NCI-H2107 treated with DMSO at 0.1 percent for 48 hours (cell line): ENCODE results near the gene ARHGEF1.
"Not testable (repeated sequence)": the region's sequence is repeated elsewhere in the genome, so short reads cannot be mapped to it uniquely, and the experiment has no call there.

Experiments used
- DNase-seq: peaks from one replicate; lab custom pipeline; 2025; ENCODE audit not compliant: unreplicated experiment; lab: John Stamatoyannopoulos, UW

ARHGEF1 gene

DNA sequence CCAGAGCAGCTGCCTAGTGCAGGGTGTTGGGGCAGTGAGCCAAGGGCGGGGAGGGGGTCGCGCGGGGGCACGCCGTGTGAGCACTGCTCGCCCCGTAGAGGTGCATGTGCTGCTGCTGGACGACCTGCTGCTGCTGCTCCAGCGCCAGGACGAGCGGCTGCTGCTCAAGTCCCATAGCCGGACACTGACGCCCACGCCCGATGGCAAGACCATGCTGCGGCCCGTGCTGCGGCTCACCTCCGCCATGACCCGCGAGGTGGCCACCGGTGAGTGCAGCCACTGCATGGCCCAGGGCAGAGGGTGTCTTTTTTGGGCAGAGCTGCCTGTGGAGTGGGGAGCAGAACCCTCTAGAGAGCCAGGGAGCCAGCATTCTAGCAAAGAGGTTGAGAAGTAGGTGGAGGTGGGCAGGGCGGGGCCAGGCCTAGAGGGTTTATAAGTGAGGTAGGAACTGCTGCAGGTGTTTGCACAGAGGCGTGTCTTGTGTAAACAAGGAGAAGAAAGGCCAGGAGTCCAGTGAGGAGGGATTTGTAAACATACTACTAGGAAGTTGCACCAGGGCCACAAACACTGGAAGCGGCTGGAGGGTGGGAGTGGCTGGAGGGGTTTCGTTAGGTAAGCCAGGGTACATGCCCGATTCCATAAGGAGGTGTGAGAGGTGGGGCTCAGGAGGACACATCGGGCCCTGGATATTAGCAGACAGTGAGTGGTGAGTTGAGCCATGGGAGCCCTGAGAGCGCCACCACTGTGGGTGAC, 21.3 kb downstream of the ARHGEF1 start:
- peak; percentile 93 for DNase-seq

DNA sequence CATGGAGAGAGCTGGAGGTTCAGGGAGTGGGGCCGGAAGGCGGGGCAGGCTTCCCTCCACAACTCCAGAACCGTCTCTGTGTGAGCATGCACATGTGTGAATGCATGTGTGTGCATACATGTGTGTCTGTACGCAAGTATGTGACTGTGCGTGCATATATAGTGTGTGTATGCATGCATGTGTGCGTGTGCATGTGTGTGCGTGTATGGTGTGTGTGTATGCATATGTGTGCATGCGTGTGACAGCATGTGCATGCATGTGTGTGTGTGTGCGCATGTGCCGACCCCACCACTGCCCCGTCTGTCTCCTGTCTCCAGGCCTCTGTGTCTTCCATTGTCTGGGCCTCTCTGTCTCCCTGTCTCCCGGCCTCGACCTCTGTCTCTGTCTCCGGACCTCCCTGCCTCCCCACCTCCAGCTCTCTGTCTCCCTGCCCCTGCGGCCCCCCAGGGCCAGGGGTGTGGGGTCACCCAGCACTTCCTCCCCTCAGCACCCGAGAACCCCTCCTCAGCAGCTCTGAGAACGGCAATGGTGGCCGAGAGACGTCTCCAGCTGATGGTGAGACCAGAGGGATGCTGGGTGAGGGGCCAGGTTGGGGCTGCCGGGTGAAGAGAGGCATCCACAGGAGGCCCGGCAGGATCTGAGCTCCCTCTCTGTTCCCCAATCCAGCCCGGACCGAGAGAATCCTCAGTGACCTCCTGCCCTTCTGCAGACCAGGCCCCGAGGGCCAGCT, 22.5 kb downstream of the ARHGEF1 start:
- DNase-seq: no peak

GRCh38 chr19:41906271-41906670, 23.3 kb downstream of the ARHGEF1 start:
- no peak for DNase-seq

DNA sequence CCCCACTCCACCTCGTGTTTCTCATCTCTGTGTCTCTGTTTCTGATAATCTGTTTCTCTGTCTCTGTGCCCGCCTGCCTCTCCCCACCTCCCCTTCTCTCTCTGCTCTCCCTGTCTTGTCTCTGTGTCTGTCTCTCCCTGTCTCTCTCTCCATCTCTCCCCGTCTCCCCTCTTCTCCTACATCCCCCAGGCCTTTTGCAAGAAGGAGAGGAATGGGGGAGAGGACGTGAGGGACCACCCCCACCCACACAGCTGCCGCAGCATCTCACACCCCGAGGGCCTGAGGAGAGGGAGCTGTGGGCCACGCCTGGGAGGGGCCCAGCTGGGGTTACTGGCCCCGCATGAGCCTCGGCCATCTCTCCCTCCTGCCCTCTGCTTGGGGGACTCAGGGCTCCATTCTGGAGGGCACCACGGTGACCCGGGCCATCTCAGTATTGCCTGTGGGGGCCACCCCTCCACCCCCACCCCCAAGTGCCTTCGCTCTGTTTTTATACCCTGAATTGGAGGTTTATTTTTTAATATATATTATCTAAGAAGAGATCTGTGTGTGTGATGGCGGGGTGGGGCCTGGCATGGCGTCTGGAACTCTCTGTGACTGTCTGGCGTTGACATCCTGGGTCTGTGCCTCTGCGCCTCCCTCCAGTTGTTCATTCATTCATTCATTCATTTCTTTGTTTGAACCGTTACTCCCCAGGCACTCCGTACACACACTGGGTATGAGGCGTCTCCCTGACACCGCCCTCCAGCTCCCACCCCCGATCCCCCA, 24.1 kb downstream of the ARHGEF1 start:
- no peak for DNase-seq

- no peak for DNase-seq
Measured at GRCh38 chr19:41907994-41908615, 25.1 kb downstream of the ARHGEF1 start.

DNA sequence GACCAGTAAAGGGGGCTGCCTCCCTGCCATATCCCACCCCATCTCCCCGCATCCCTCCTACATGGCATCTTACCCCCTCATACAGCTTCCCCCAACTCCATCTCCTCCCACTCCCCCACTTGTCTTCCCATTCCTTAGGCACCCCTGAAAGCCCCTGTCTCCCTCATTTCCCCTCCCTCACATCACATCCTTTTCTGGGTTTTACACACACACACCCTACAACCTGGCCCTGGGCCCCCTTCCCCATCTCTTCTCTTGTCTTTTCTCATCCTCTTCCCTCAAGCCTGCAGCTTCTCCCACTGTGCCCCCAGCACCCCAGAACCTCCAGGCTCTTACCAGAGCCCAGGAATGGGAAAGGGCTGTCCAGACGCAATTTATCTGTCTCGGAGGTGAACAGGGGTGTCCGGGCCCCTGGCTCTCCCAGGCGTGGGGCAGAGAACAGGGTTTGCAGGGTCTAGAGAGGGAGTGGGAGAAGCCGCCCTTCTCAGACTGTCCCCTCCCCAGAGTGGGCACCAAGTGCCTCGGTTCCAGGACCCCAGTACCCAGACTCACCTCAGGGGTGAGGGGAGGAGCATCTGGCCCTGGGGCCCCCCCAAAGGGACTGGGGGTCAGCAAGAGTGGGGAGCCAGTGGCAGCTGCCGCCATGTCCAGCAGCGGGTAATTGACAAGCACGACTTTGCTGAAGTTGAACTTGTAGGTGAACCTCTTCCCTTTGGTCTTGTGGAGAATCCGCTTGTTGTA, 25.9 kb downstream of the ARHGEF1 start:
- no peak for DNase-seq

DNA sequence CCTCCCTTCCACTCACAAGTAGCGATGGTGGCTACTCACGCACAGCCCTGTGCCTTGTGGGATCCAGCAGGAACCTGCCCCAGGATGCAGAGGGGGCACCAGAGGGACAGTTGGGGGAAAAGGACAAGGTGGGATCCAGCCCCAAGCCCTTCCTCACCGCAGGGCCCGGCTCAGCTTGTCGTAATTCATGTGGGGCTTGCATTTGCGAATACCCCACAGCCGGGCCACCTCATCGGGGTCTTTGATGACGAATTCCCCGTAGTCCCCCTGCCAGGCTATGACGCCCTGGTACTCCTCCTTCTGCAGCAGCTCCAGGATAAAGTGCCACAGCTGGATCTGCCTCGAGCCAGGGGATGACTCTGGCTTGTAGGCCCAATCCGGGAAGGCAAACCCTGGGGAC, 26.7 kb downstream of the ARHGEF1 start:
- DNase-seq: no peak

DNA sequence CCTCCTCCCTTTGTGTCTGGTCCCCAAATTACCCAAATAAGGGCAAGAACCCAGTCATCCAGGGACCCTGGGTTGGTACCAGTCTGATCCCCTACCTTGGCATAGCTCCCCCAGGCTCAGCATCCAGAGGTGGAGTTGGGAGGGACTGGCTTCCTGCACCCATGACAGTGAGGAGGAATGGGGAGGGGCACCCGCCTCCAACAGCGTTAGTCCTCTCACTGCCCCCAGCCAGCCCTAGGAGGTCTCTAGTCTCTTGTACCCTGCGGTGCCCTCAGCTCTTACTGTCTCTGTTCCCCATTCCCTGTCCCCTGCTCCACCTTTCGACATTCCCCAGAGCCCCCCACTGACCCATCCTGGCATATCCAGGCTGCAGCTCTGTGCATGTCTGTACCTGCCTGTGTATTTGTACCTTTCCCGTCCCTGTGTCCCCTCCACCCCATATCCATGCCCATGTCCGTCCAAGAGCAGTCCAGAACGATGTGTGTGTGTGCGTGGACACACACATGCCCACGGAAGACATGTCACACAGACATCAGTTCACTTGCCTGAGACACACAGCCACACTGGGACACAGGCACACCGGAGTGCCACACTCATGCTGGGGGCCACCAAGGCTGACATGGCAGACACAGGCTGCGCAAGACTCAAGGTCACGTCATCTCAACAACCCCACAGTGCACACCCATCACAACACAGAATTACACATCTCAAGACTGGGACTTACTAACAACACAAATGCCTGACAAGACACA, 27.4 kb downstream of the ARHGEF1 start:
- no peak for DNase-seq

- no peak for DNase-seq
Measured at GRCh38 chr19:41910992-41911888, 28.3 kb downstream of the ARHGEF1 start.

DNA sequence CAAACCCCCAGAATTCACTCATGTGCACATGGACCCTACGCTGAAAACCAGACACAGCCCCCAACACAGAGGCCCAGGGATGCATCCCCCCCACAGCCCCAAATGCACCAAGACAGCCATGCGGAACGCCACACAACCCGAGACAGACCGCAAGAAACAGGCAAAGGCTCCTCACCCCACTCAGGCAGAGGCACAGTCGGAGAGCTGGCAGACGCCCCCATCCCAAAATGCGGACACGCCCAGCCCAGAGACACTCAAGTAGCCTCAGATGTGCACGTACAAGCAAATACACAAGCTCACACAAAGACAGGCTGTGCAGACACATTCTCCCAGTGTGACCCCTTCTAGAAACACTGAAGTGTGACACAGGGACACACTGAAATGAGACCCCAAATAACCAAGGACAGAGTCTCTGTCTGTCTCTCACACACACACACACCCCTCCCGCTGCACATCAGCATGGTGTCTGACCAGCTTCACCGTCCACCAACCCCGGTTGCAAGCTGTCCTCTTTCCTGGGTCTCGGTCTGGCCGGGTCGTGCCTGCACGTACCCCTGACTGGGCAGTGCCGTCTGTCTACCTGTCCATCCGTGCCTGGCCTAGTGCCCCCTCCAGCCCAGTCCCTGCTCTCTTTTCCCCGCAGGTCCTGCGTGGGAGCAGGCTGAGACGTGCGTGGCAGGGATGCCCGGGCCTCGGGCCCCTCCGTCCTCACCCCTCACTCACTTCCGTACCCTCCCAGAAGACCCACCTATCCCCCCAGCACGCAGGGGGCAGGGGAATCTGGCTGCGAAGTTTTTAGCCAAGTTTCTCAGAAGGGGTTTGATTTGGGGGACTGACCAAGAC, 29.1 kb downstream of the ARHGEF1 start:
- no peak for DNase-seq

GRCh38 chr19:41912899-41913537, 30.0 kb downstream of the ARHGEF1 start:
- no peak for DNase-seq

DNA sequence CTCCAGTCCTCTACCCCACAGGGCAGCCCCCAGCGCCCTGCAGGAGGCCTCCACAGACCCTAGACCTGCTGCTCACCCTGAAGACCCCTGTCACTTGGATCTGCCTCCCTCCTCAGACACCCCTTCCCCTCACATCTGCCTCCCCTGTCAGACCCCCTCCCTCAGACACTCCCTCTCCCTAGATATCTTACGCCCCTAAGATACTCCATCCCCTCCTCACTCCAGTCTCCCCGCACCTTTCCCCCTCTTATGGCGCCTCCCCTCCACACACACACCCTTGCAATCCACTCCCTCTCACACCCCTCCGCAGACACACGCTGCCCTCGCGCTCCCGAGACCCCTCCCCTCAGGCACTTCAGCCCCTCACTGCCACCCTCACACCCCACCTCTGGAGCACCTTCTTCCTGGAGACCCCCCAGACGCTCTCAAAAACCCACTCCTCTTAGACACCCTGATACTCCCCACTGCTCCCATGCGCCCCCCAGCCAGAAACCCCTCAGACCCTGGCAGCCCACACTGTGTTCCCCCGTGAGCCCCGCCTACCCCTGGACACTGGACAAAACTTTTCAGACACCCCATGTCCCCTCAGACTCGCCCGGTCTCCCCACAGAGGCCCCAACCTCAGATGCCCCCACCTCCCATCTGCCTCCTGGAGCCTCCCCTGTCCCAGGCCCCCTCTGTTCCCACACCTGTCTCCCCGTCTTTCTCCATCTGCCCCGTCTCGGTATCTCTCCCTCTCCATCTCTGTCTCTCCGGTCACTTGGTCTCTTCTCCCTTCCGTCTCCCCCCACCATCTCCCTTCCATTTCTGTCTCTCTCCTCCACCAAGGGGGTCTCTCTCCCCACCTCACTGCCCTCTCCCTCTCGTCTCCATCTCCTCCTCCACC, 30.8 kb downstream of the ARHGEF1 start:
- no peak for DNase-seq

DNA sequence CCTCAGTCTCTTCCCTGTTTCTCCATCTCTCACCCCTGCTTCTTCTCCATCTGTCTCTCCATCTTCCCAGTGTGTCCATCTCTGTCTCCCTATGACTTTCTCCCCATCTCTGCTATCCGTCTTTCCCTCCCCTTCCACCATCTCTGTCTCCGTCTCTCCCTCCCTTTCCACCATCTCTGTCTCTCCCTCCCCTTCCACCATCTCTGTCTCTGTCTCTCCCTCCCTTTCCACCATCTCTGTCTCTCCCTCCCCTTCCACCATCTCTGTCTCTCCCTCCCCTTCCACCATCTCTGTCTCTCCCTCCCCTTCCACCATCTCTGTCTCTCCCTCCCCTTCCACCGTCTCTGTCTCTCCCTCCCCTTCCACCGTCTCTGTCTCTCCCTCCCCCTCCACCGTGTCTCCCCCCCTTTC, 31.4 kb downstream of the ARHGEF1 start:
- not testable (repeated sequence) for DNase-seq

DNA sequence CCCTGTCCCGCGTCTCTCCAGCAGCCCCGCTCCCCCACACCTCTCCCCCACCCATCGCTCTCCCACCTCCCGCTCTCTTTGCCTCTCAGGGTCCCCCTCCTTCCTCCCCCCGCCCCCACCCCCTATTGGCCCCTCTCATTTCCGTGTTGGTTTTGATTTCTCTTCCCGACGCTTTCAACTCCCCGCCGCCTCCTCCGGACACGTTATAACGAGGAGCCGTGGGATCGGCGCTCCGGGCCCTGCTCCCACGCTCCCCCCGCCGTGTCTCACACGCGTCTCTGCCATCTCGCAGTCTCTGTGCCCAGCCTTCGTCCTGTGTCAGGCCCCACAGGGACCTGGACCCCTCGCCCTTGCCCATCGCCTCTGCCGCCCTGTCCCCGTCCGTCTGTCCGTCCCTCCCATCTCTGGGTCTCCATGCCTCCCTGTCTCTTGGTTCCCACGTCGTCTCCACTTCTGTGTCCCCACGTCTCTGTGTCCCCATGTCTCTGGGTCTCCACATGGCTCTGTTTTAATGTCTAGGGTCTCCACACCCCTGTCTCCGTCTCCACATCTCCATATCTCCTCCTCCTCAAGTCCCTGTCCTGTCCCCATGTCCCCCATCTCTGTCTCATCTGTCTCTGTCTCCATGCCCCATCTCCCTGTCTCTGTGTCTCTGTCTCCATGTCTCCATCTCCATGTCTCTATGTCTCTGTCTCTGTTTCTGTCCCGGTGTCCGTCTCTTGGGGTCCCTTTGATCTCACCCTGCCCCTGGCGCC, 32.2 kb downstream of the ARHGEF1 start:
- no peak for DNase-seq

DNA sequence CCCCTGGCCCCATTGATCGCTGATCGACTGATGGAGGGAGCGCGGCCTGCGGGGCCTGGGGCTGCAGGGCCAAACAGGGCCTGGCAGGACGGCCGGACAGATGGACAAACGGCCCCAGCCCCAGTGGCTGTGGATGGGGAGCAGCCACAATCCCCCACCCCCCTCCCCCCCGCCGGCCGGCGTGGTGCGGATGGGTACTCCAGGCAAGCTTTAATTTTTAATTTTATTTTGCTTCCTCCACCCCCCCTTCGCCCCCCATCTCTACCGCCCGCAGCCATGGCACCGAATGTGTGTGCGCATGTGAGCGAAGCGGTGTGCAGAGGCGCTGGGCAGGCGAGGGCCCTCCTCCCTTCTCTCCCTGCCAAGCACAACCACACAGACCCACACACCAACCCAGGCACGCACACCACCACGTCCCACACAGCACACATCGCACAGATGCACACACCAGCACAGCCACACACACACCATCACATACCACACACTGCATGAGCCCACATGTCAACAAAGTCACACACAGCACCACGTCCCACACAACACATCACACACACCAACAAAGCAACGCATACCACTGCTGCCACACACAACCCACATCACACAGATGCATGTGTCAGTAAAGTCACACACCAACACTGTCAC, 32.9 kb downstream of the ARHGEF1 start:
- DNase-seq: no peak
